D721Med (cell line): Measurements from ENCODE around the gene CHMP5.

ENCODE experiments used
- DNase-seq: peaks from one replicate; pipeline ENCODE4 v3.0.0; 2011; ENCODE audit warnings: low spot score; ENCODE audit not compliant: insufficient read length
- FAIRE-seq: peaks from 2 replicates; lab custom pipeline; 2011; peaks lifted over from hg19 to GRCh38; lab: Jason Lieb, UNC
- TF ChIP-seq, protein P1 (sequence below): IDR thresholded peaks from 2 replicates; pipeline ENCODE4 v1.5.1; 2012; ENCODE audit warnings: mild to moderate bottlenecking, control low read depth; ENCODE audit not compliant: insufficient read depth; ENCODE audit errors: missing control alignments

CHMP5 gene

DNA sequence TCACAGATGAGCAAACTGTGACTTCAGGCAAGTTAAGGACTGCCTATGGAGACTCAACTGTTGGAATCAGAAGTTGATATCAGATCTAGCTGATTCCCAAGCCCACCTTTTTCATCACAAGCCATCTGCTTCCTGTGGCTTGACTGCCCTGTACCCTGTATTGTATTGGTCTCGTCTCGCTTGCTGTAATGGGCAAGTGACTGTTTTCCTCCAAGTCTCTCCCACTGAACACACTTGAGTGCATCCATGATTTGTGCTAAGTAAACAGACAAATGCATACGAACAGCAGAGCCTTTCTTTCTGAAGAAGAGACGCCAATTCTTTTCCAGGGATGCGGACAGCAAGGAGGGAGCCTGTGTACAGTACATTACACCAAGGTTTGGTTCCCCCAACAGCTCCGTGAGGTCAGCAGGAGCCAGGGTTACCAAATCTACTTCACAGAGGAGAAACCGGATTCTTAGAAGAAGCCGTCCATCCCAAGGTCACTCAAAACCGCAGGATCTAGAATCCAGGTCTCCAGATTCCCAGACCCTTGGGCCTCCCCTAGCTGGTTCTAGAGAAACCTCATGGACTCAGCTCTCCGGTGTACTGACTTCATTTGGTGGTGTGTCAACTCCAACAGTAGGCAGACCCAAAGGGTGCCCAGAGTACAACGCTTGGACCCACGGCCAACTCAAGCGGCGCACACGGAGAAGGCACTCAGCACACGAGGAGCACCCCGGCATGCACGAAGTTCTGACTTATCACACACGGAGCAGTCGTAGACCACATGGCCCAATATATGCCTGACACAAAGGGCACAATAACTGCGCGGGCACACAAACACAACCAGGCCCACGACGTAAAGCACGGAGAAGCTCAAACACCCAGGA, 1.5 kb upstream of the CHMP5 start:
- TF ChIP-seq, protein P1, sequence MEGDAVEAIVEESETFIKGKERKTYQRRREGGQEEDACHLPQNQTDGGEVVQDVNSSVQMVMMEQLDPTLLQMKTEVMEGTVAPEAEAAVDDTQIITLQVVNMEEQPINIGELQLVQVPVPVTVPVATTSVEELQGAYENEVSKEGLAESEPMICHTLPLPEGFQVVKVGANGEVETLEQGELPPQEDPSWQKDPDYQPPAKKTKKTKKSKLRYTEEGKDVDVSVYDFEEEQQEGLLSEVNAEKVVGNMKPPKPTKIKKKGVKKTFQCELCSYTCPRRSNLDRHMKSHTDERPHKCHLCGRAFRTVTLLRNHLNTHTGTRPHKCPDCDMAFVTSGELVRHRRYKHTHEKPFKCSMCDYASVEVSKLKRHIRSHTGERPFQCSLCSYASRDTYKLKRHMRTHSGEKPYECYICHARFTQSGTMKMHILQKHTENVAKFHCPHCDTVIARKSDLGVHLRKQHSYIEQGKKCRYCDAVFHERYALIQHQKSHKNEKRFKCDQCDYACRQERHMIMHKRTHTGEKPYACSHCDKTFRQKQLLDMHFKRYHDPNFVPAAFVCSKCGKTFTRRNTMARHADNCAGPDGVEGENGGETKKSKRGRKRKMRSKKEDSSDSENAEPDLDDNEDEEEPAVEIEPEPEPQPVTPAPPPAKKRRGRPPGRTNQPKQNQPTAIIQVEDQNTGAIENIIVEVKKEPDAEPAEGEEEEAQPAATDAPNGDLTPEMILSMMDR, result no peak
- FAIRE-seq (no peak), DNase-seq (no peak)

DNA sequence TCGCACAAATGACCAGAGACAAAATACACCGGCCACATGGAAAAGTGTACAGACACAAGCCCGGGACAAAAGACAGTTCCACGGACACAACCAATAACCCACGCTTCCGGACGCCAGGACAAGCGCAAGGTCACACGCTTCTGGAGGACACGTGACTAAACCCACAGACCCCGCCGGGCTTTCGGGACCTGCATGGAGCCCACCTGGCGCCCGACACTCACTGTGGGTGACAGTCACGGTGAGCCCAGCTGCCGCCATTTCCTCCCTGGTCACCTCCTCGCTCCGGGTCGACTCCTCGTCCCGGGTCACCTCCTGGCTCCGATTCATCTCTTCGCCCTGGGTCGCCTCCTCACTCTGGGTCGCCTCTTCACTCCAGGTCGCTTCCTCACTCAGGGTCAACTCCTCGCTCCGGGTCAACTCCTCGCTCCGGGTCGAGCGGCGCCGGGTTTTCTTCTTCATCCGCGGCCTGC, 811 bp upstream of the CHMP5 start:
- no peak for FAIRE-seq
- TF ChIP-seq, protein P1, result no peak
- DNase-seq, result no peak

GRCh38 chr9:33265211-33265865, 489 bp downstream of the CHMP5 start:
- FAIRE-seq, result no peak
- TF ChIP-seq, protein P1, result no peak

DNA sequence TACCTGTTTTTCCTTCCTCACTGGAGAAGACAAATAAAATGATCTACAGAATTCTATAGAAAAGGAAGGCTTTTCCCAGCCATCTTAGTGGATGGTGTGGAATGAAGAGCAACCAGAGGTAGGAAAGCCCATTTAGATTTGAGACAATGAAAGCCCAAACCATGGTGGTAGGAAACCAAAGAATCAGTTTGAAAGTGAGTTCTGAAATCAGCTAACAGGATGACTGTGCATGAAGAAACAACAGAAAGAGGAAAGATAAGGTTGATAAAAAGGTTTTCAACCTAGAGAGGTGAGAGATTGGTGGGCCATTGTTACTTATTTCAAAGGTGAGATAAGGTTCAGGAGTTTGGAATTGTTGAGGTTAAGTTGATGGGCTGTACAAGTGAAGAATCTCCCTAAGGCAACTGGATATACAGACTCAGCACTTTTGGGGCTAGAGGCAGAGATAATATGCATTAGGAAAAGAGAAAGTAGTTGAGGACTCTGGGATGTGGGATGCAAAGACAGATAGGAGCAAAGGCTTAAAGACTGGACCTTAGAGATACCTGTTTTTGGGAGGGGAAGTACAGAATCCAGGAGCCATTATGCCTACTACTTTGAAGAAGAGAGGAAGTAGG, 2.4 kb downstream of the CHMP5 start:
- TF ChIP-seq, protein P1, result no peak
- DNase-seq, result no peak

More at GRCh38 chr9:33265211-33265865, 489 bp downstream of the CHMP5 start:
- DNase-seq, result no peak

DNA sequence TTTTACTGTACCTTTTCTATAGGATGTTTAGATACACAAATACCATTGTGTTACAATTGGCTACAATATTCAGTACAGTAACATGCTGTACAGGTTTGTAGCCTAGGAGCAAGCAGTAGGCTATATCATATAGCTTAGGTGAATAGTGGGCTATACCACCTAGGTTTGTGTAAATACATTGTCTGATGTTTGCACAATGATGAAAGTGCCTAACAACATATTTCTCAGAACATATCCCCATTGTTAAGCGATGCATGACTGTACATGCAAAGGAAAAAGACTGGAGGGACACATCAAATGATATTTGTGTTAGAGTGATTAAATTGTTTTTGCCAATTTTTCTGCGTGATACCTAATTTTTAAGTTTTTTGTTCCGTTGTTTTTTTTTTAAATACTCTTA, 5.3 kb downstream of the CHMP5 start:
- TF ChIP-seq, protein P1, result no peak
- FAIRE-seq (no peak), DNase-seq (no peak)

More for the DNA sequence above, 2.4 kb downstream of the CHMP5 start:
- FAIRE-seq, result no peak

GRCh38 chr9:33272061-33272460, 7.2 kb downstream of the CHMP5 start:
- DNase-seq, result no peak
- TF ChIP-seq, protein P1, result no peak
- FAIRE-seq, result no peak
